Amygdala (tissue), 56 donors: ENCODE data around the gene TNS3.
"Not testable (repeated sequence)": the region's sequence is repeated elsewhere in the genome, so short reads cannot be mapped to it uniquely, and the experiment has no call there.

Source experiments
- DNase-seq, 56 donors: peaks; one replicate each; lab custom pipeline; 2025; lab: John Stamatoyannopoulos, UW

The TNS3 gene

DNA sequence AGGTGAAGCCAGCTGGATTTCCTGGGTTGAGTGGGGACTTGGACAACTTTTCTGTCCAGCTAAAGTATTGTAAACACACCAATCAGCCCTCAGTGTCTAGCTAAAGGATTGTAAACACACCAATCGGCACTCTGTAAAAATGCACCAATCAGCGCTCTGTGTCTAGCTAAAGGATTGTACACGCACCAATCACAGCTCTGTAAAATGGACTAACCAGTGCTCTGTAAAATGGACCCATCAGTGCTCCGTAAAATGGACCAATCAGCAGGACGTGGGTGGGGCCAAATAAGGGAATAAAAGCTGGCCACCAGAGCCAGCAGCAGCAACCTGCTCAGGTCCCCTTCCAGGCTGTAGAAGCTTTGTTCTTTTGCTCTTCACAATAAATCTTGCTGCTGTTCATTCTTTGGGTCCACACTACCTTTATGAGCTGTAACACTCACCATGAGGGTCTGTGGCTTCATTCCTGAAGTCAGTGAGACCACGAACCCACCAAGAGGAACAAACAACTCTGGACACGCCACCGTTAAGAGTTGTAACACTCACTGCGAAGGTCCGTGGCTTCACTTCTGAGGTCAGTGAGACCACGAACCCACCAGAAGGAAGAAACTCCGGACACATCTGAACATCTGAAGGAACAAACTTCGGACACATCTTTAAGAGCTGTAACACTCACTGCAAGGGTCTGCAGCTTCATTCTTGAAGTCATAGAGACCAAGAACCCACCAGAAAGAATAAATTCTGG, 21.8 kb upstream of the TNS3 start:
- not testable (repeated sequence) for DNase-seq

DNA sequence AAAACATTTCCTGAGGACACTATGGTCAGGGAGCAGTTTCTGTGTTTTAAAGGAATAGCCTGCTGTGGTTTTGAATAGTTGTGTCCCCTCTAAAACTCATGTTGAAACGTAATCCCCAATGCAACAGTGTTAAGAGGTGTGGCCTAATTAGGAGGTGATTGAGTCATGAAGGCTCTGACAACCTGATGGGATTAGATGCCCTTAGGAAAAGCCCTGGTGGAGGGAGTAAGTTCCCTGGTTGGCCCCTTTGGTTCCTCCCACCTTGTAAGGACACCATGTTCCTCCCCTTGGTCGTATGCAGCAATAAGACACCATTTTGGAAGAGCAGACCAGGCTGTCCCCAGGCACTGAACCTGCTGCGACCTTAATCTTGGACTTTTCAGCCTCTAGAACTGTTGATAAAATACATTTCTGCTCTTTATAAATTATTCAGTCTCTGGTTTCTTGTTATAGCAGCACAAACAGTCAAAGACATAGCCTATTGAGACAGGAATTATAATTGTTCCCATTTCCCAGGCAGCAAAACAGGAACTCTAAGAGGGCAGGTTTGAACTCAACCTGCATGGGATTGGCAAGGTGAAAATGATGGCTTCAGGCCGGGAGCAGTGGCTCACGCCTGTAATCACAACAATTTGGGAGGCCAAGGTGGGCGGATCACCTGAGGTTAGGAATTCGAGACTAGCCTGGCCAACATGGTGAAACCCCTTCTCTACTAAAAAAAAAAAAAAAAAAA, 20.5 kb upstream of the TNS3 start:
- DNase-seq, result no peak

DNA sequence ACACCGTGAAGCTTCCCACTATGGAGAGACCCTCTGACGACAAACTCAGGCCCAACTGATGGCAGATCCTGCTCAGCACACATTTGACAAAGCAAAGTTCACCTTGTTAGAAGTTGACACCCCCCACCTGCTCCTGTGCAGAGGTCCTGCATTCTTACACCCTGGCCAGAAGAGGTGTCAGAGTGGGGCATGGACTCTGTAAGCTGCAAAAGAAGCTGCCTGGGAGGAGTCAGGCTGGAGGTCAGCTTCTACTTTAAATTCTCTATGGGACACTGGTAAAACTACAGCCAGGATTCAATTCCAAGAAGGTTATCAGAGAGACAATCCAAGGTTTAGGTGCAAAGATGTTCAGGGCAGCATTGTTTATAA, 20.0 kb upstream of the TNS3 start:
- DNase-seq, result no peak

DNA sequence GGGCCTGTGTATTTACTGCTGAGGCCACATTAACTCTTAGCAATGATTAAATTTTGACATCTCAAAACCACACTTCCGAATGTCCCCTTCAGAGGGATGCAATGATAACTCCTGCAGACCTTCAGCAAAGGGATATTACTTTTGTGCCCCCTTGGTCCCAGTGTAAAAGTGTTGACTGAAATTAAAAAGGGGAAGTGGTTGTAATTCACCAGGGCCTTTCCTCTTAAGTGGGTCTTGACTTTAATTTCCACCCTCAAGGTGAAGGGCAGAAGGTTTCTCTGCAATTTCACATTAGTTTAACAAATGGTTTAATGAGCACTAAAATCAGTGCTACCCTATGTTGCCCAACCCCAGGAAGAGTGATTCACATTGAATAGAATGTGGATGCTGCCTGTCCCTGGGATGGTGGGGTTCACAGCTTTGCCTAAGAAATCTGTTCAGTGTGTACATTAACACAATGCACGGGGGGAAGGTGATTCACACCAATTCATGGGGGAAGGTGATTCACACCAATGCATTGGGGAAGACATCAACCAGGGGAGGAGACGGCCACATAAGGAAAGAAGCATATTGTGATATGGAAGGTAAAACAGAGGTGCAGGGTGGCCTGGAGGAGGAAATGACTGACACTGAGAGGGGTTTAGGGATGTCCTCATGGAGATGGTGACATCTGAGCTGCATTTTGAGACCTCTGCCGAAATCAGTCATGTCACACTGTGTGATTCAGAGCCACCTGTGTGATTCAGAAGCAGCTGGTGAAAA, 19.4 kb upstream of the TNS3 start:
- no peak for DNase-seq

GRCh38 chr7:47600199-47601118, 18.5 kb upstream of the TNS3 start:
- no peak for DNase-seq

DNA sequence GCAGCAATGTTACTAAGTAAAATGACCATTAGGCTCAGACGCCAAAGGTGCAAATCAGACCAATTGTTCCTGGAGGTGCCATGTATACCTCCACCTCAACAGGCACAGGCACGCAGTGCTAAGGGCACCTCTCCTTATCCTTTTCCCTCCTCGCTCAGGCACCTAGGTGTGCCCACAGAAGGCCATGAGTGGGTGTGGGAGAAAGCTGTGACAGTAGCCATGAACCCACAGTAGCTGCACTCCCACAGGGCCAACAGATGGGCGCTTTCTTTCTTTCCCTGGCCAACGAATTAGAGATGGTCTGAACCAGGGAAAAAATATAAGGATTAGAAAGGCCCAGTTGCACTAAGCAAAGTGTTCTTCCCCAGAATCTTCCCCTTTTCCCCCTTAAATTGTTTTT, 15.5 kb upstream of the TNS3 start:
- no peak for DNase-seq

- peak in 31 of 56 donors; percentile 7 to 75 (median 33) for DNase-seq
These were observed 14.7 kb upstream of the TNS3 start for GRCh38 chr7:47596502-47597202.

DNA sequence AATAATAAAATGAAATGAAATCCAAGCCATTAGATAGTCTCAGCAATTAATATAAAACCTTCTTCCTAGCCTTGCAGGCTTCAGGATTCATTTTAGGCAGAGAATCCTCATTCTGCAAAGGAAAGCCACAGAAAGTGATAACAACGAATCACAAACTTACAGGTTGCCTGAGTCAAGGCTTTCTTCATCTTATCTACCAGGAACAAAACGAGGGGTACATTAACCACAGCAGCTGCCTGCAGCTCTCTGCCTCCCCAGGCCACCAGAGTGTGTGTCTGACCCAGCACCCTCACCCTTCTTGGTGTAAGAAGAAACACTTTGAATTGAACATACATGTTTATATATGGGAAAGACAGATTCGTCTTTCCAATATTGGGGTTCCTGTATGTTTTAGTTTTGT, 12.5 kb upstream of the TNS3 start:
- DNase-seq, result no peak

GRCh38 chr7:47591655-47592572, 10.0 kb upstream of the TNS3 start:
- DNase-seq, result no peak

DNA sequence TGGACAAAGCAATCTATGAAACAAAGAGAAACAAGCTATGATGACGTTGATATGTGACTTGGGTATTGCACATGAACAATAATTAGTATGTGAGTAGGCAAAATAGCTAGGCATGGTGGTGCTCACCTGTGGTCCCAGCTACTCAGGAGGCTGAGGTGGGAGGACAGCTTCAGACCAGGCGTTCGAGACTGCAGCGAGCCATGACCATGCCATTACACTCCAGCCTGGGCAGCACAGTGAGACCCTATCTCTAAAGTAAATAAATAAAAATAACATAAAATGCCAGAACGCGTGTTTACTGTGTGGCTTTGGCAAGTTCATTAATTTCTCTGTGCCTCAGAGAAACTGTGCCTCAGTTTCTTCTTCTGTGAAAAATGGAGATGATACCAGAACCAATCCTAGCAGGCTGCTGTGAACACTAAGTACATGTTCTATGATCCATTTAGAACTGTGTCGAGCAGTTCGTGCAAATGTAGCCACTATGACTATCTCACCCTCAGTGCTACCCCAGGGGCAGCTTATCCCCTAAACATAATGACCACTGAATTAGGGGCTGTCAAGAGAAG, 9.3 kb upstream of the TNS3 start:
- no peak for DNase-seq

GRCh38 chr7:47590215-47590614, 8.3 kb upstream of the TNS3 start:
- DNase-seq, result not testable (repeated sequence)

- DNase-seq, result no peak
These were observed 6.9 kb upstream of the TNS3 start for GRCh38 chr7:47588704-47589225.

- DNase-seq, result no peak
These were observed 6.1 kb upstream of the TNS3 start for GRCh38 chr7:47587976-47588375.

DNA sequence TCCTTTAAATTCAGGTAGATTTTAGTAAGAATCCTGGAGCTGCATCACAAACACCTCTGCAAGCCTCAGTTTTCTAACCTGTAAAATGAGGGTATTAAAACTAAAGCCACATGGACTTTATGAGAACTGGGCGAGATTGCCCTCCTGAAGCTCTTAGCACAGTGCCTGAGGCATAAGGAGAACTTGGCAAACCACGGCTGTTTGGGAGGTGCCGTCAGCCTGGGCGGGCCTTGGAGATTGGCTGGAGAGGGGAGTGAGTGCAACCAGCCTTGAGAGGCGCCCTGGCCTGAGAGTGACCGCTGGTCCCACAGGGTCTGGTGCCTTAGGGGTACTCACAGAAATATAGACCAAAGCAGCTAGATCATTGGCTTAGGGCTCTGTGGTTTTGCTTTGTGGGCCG, 5.4 kb upstream of the TNS3 start:
- DNase-seq, result no peak

DNA sequence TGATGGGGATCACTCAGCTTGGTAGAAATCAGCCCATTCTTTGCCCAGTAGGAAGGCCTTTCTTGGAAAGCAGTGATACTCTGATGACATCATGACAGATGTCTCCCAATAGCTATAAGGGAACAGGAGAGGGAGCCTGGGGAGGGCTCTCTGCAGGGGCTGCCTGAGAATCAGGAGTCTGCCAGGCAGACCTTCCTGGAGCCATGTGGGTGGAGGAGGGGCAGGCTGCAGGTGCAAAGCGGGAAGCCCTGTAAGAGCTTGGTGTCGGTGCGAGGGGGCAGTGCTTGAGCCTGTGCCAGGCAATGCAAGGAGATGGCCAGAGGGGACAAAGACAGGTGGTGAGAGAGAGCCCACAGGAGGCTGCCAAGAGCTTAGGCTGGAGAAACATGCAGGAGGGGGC, 5.0 kb upstream of the TNS3 start:
- no peak for DNase-seq

DNA sequence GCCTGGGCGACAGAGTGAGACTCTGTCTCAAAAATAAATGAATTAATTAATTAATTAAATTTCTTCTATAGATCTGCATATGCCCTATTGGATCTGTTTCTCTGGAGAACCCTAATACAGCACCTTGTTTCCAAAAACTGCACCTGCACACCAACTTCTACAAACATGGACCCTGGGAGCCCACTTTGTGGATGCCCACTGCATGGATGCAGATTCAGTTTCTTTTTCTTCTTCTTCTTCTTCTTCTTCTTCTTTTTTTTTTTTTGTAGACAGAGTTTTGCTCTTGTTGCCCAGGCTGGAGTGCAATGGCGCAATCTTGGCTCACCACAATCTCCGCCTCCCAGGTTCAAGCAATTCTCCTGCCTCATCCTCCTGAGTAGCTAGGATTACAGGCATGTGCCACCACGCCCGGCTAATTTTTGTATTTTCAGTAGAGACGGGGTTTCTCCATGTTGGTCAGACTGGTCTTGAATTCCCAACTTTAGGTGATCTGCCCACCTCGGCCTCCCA, 4.3 kb upstream of the TNS3 start:
- not testable (repeated sequence) for DNase-seq

DNA sequence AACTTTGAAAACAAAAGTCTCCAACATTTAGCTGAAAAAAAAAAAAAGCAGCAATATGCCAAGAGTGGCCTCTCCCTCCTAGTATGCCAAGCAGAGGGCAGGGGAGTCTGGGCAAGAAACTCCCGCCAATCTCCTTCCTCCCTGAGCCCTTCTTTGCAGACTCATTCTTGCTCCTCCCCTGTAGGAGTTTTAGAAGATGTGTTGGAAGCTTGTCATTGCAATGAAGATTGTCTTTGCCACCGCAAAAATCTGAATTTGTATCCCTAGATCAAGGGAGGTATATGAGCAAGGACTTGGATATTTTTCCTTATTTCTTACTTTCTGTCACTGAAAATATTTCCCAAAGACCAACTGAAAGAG, 2.6 kb upstream of the TNS3 start:
- no peak for DNase-seq
